HepG2 (cell line): ENCODE measurements around the gene EMP2. TPM values are rescaled to one million over a fixed set of nuclear protein-coding genes. Genes with fewer than 3 reads are reported as not detected.

Source experiments
- CHD2 ChIP-seq: IDR thresholded peaks from 2 replicates; pipeline ENCODE4 v1.6.1; 2011; ENCODE audit warnings: low read depth, low read length, improper control_type of control experiment
- HNRNPL ChIP-seq: fragments of 200-400 bp; formaldehyde crosslinking; IDR thresholded peaks from 2 replicates; pipeline ENCODE4 v1.6.1; 2017; ENCODE audit warnings: mild to moderate bottlenecking, low read depth, low read length
- KAT8 ChIP-seq: IDR thresholded peaks from 2 replicates; pipeline ENCODE4 v1.6.1; 2016; ENCODE audit warnings: missing genetic modification reagents, missing compliant biosample characterization
- NFE2L2 ChIP-seq: fragments of 150-350 bp; IDR thresholded peaks from 2 replicates; pipeline ENCODE4 v1.6.1; 2014; ENCODE audit warnings: low read length
- PHF20 ChIP-seq: sonication (generic); formaldehyde crosslinking; IDR thresholded peaks from 2 replicates; pipeline ENCODE4 v1.5.0; 2020; ENCODE audit warnings: mild to moderate bottlenecking, missing genetic modification reagents
- SRSF4 ChIP-seq: fragments of 200-400 bp; formaldehyde crosslinking; IDR thresholded peaks from one replicate; pipeline ENCODE4 v1.6.1; 2018; ENCODE audit warnings: mild to moderate bottlenecking, low read depth, low read length, moderate library complexity; ENCODE audit not compliant: poor library complexity, severe bottlenecking
- TMF1 ChIP-seq: sonication (generic); formaldehyde crosslinking; IDR thresholded peaks from 2 replicates; pipeline ENCODE4 v1.8.1; 2022; ENCODE audit warnings: low read depth, missing genetic modification reagents
- ZBTB38 ChIP-seq: sonication (generic); formaldehyde crosslinking; IDR thresholded peaks from 2 replicates; pipeline ENCODE4 v1.5.1; 2020; ENCODE audit warnings: mild to moderate bottlenecking, missing genetic modification reagents
- ZFP1 ChIP-seq: IDR thresholded peaks from 2 replicates; pipeline ENCODE4 v1.6.1; 2016
- ZMYM2 ChIP-seq: sonication (generic); formaldehyde crosslinking; IDR thresholded peaks from 2 replicates; pipeline ENCODE4 v1.8.0; 2022; ENCODE audit warnings: mild to moderate bottlenecking, missing genetic modification reagents
- ZNF672 ChIP-seq: sonication (generic); formaldehyde crosslinking; IDR thresholded peaks from 2 replicates; pipeline ENCODE4 v1.8.1; 2022; ENCODE audit warnings: missing genetic modification reagents
- polyA plus RNA-seq, 8 experiments: library from polyadenylated mRNA; depleted of rRNA in 3 of 8; stranded (reverse) in 7 of 8; unstranded in 1 of 8; fragments of >200 nt; fragmentation: Illumina TruSeq in 4 of 8; extraction: Trizol in 4 of 8; gene quantifications; 2 replicates each; pipeline versions ENCODE4 v1.2.1 to v1.2.3, GENCODE V29; 2011 to 2016; ENCODE audit warnings: low read depth in 4 of 8, missing spikeins in 1 of 8, mixed read lengths in 1 of 8; ENCODE audit not compliant: insufficient read depth in 1 of 8
- total RNA-seq, 5 experiments: library from RNA; depleted of rRNA; stranded (reverse); fragments of >200 nt; fragmentation: Illumina TruSeq; extraction: Trizol; gene quantifications; 2 replicates each; pipeline ENCODE4 v1.2.3, GENCODE V29; 2016; ENCODE audit warnings: low read depth in 1 of 5
- TF ChIP-seq, protein P1 (sequence below): sonication (generic); formaldehyde crosslinking; IDR thresholded peaks from 2 replicates; pipeline ENCODE4 v1.8.0; 2022; ENCODE audit warnings: missing genetic modification reagents, mild to moderate bottlenecking, borderline replicate concordance
- TF ChIP-seq, protein P2 (sequence below): sonication (generic); IDR thresholded peaks from 2 replicates; pipeline ENCODE4 v1.6.1; 2016; ENCODE audit warnings: low read depth, borderline replicate concordance
- TF ChIP-seq, protein P3 (sequence below): sonication (generic); formaldehyde crosslinking; IDR thresholded peaks from 2 replicates; pipeline ENCODE4 v1.5.1; 2020; ENCODE audit warnings: mild to moderate bottlenecking, missing genetic modification reagents, borderline replicate concordance
- TF ChIP-seq, protein P4 (sequence below): sonication (generic); formaldehyde crosslinking; IDR thresholded peaks from 2 replicates; pipeline ENCODE4 v1.4.0; 2020; ENCODE audit warnings: missing genetic modification reagents
- TF ChIP-seq, protein P5 (sequence below): sonication (generic); formaldehyde crosslinking; conservative IDR thresholded peaks from 2 replicates; pipeline ENCODE4 v1.4.0; 2020; ENCODE audit warnings: mild to moderate bottlenecking, missing genetic modification reagents, moderate library complexity
- TF ChIP-seq, protein P6 (sequence below): IDR thresholded peaks from 2 replicates; pipeline ENCODE4 v1.6.1; 2016; ENCODE audit warnings: mild to moderate bottlenecking, missing biosample characterization, missing genetic modification reagents

EMP2 gene
- total and polyA plus RNA-seq, 2 of the 13 experiments (the other 11 are each of a cell fraction or from before 2014, with no cell fraction given), result 24.6 to 91.2 TPM

DNA sequence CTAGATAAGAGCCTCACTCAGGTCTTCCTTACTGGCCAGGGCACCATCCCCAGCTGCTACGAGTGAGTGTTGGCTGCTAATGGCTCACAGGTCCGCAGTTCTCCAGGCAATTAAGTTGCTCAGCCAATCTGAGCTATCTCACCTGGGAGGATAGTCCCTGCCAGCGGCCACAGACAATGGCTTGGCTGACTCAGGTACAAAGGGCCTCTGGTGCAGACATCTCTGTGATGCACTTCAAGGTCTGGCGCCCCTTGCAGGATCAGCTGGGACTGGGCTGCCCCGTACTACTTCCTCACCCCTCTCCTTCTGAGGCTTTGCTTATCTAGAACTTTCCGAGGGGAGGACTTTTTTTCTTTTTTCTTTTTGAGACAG is 49.2 kb upstream of the EMP2 start (continued):
- TF ChIP-seq PHF20 (no peak; the same call in 1 of the 2 replicates), NFE2L2 (no peak), KAT8 (CRISPR knock-in tag) (no peak), CHD2 (no peak), ZFP1 (CRISPR knock-in tag) (no peak), SRSF4 (no peak), TMF1 (CRISPR knock-in tag) (no peak), ZNF672 (no peak), ZBTB38 (CRISPR knock-in tag) (no peak), ZMYM2 (no peak), HNRNPL (no peak)
- TF ChIP-seq, protein P1, sequence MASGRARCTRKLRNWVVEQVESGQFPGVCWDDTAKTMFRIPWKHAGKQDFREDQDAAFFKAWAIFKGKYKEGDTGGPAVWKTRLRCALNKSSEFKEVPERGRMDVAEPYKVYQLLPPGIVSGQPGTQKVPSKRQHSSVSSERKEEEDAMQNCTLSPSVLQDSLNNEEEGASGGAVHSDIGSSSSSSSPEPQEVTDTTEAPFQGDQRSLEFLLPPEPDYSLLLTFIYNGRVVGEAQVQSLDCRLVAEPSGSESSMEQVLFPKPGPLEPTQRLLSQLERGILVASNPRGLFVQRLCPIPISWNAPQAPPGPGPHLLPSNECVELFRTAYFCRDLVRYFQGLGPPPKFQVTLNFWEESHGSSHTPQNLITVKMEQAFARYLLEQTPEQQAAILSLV (CRISPR knock-in tag), result peak; percentile 17; the same call in 1 of the 2 replicates
- TF ChIP-seq, protein P2, sequence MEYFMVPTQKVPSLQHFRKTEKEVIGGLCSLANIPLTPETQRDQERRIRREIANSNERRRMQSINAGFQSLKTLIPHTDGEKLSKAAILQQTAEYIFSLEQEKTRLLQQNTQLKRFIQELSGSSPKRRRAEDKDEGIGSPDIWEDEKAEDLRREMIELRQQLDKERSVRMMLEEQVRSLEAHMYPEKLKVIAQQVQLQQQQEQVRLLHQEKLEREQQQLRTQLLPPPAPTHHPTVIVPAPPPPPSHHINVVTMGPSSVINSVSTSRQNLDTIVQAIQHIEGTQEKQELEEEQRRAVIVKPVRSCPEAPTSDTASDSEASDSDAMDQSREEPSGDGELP, result peak; percentile 62; the same call in 1 of the 2 replicates
- TF ChIP-seq, protein P3, sequence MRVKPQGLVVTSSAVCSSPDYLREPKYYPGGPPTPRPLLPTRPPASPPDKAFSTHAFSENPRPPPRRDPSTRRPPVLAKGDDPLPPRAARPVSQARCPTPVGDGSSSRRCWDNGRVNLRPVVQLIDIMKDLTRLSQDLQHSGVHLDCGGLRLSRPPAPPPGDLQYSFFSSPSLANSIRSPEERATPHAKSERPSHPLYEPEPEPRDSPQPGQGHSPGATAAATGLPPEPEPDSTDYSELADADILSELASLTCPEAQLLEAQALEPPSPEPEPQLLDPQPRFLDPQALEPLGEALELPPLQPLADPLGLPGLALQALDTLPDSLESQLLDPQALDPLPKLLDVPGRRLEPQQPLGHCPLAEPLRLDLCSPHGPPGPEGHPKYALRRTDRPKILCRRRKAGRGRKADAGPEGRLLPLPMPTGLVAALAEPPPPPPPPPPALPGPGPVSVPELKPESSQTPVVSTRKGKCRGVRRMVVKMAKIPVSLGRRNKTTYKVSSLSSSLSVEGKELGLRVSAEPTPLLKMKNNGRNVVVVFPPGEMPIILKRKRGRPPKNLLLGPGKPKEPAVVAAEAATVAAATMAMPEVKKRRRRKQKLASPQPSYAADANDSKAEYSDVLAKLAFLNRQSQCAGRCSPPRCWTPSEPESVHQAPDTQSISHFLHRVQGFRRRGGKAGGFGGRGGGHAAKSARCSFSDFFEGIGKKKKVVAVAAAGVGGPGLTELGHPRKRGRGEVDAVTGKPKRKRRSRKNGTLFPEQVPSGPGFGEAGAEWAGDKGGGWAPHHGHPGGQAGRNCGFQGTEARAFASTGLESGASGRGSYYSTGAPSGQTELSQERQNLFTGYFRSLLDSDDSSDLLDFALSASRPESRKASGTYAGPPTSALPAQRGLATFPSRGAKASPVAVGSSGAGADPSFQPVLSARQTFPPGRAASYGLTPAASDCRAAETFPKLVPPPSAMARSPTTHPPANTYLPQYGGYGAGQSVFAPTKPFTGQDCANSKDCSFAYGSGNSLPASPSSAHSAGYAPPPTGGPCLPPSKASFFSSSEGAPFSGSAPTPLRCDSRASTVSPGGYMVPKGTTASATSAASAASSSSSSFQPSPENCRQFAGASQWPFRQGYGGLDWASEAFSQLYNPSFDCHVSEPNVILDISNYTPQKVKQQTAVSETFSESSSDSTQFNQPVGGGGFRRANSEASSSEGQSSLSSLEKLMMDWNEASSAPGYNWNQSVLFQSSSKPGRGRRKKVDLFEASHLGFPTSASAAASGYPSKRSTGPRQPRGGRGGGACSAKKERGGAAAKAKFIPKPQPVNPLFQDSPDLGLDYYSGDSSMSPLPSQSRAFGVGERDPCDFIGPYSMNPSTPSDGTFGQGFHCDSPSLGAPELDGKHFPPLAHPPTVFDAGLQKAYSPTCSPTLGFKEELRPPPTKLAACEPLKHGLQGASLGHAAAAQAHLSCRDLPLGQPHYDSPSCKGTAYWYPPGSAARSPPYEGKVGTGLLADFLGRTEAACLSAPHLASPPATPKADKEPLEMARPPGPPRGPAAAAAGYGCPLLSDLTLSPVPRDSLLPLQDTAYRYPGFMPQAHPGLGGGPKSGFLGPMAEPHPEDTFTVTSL (CRISPR knock-in tag), result no peak
- TF ChIP-seq, protein P4, sequence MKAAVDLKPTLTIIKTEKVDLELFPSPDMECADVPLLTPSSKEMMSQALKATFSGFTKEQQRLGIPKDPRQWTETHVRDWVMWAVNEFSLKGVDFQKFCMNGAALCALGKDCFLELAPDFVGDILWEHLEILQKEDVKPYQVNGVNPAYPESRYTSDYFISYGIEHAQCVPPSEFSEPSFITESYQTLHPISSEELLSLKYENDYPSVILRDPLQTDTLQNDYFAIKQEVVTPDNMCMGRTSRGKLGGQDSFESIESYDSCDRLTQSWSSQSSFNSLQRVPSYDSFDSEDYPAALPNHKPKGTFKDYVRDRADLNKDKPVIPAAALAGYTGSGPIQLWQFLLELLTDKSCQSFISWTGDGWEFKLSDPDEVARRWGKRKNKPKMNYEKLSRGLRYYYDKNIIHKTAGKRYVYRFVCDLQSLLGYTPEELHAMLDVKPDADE (CRISPR knock-in tag), result no peak
- TF ChIP-seq, protein P5, sequence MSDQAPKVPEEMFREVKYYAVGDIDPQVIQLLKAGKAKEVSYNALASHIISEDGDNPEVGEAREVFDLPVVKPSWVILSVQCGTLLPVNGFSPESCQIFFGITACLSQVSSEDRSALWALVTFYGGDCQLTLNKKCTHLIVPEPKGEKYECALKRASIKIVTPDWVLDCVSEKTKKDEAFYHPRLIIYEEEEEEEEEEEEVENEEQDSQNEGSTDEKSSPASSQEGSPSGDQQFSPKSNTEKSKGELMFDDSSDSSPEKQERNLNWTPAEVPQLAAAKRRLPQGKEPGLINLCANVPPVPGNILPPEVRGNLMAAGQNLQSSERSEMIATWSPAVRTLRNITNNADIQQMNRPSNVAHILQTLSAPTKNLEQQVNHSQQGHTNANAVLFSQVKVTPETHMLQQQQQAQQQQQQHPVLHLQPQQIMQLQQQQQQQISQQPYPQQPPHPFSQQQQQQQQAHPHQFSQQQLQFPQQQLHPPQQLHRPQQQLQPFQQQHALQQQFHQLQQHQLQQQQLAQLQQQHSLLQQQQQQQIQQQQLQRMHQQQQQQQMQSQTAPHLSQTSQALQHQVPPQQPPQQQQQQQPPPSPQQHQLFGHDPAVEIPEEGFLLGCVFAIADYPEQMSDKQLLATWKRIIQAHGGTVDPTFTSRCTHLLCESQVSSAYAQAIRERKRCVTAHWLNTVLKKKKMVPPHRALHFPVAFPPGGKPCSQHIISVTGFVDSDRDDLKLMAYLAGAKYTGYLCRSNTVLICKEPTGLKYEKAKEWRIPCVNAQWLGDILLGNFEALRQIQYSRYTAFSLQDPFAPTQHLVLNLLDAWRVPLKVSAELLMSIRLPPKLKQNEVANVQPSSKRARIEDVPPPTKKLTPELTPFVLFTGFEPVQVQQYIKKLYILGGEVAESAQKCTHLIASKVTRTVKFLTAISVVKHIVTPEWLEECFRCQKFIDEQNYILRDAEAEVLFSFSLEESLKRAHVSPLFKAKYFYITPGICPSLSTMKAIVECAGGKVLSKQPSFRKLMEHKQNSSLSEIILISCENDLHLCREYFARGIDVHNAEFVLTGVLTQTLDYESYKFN (CRISPR knock-in tag), result no peak
- TF ChIP-seq, protein P6, sequence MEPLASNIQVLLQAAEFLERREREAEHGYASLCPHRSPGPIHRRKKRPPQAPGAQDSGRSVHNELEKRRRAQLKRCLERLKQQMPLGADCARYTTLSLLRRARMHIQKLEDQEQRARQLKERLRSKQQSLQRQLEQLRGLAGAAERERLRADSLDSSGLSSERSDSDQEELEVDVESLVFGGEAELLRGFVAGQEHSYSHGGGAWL, result no peak
